Endothelial cell of umbilical vein (primary cell): ENCODE measurements around the gene CFD.

Experiments used
- EZH2 ChIP-seq: IDR thresholded peaks from 2 replicates; pipeline ENCODE4 v1.6.1; 2012; ENCODE audit warnings: borderline replicate concordance, low read depth, mild to moderate bottlenecking, moderate library complexity, low read length, inconsistent platforms; ENCODE audit not compliant: severe bottlenecking
- FOS ChIP-seq: IDR thresholded peaks from 2 replicates; pipeline ENCODE4 v1.6.1; 2011; ENCODE audit warnings: mild to moderate bottlenecking, low read length, moderate library complexity, borderline replicate concordance; ENCODE audit not compliant: insufficient read depth
- GATA2 ChIP-seq: IDR thresholded peaks from 2 replicates; pipeline ENCODE4 v1.7.0; 2011; ENCODE audit warnings: low read depth, mild to moderate bottlenecking, moderate library complexity, mixed read lengths, low read length; ENCODE audit not compliant: insufficient read length, insufficient read depth
- JUN ChIP-seq: IDR thresholded peaks from 2 replicates; pipeline ENCODE4 v1.6.1; 2011; ENCODE audit warnings: borderline replicate concordance, low read depth; ENCODE audit not compliant: insufficient read length, insufficient read depth
- MYC ChIP-seq: IDR thresholded peaks from one replicate; pipeline ENCODE4 v1.6.1; 2011; ENCODE audit warnings: mild to moderate bottlenecking, low read depth, low read length
- POLR2A ChIP-seq: IDR thresholded peaks from 2 replicates; pipeline ENCODE4 v1.6.1; 2012; ENCODE audit warnings: low read depth, mild to moderate bottlenecking, control low read depth, low read length
- POLR2AphosphoS5 ChIP-seq: IDR thresholded peaks from 2 replicates; pipeline ENCODE4 v1.6.1; 2012; ENCODE audit warnings: low read depth, mild to moderate bottlenecking, control low read depth, low read length, moderate library complexity; ENCODE audit not compliant: insufficient read depth
- TF ChIP-seq, protein P1 (sequence below), 2 donors: IDR thresholded peaks; 1 replicate in 1 of 2; 2 replicates in 1 of 2; pipeline ENCODE4 v1.5.1; 2011; ENCODE audit warnings: low read length in 2 of 2, mild to moderate bottlenecking in 2 of 2, moderate library complexity in 2 of 2, control low read depth in 1 of 2, inconsistent platforms in 1 of 2, low read depth in 1 of 2; ENCODE audit not compliant: insufficient read depth in 1 of 2; ENCODE audit errors: extremely low read depth in 1 of 2
- TF ChIP-seq, protein P2 (sequence below): IDR thresholded peaks from 2 replicates; pipeline ENCODE4 v1.6.1; 2011; ENCODE audit not compliant: insufficient read depth, insufficient read length

DNA sequence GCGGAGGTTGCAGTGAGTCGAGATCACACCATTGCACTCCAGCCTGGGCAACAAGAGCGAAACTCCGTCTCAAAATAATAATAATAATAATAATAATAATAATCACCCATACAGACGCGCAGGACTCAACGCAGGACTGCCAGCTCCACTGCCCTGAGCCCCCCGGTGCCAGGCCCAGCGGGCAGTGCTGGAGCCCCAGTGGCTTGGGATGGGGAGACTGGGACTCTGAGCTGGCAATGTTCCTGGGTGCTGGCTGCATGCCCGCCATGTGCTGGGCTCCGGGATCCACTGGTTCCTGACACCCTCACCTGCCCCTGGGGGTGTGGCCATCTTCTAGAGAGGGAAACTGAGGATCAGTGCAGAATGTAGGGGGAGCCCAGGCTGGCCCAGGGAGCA lies 32.2 kb upstream of the CFD start:
- TF ChIP-seq, protein P1, sequence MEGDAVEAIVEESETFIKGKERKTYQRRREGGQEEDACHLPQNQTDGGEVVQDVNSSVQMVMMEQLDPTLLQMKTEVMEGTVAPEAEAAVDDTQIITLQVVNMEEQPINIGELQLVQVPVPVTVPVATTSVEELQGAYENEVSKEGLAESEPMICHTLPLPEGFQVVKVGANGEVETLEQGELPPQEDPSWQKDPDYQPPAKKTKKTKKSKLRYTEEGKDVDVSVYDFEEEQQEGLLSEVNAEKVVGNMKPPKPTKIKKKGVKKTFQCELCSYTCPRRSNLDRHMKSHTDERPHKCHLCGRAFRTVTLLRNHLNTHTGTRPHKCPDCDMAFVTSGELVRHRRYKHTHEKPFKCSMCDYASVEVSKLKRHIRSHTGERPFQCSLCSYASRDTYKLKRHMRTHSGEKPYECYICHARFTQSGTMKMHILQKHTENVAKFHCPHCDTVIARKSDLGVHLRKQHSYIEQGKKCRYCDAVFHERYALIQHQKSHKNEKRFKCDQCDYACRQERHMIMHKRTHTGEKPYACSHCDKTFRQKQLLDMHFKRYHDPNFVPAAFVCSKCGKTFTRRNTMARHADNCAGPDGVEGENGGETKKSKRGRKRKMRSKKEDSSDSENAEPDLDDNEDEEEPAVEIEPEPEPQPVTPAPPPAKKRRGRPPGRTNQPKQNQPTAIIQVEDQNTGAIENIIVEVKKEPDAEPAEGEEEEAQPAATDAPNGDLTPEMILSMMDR (IDR thresholded peaks at IDR 0.05; ENCODE audit: extremely low read depth in 1 of 2, insufficient read depth in 1 of 2, low read depth in 1 of 2, low read length in 2 of 2) = no peak
- TF ChIP-seq POLR2AphosphoS5 (no peak), EZH2 (no peak), GATA2 (no peak), POLR2A (no peak), MYC (no peak), JUN (no peak), FOS (no peak)
- TF ChIP-seq, protein P2, sequence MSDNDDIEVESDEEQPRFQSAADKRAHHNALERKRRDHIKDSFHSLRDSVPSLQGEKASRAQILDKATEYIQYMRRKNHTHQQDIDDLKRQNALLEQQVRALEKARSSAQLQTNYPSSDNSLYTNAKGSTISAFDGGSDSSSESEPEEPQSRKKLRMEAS = no peak
